H9 (cell line): Measurements from ENCODE around the gene CTIF. TPM values are rescaled to one million over a fixed set of nuclear protein-coding genes. Genes with fewer than 3 reads are reported as not detected.

Experiments
- DNase-seq: peaks from one replicate; pipeline ENCODE4 v3.0.0-alpha.2; 2017
- H2AFZ ChIP-seq: one replicate; pipeline ENCODE4 v1.6.1; 2013; ENCODE audit warnings: mild to moderate bottlenecking, low read length, control low read depth, moderate library complexity
- H2AK5ac ChIP-seq: 2 replicates; pipeline ENCODE4 v1.6.1; 2013; ENCODE audit warnings: low read length, control low read depth, mixed read lengths; ENCODE audit not compliant: insufficient read length
- H2BK120ac ChIP-seq: one replicate; pipeline ENCODE4 v1.6.1; 2013; ENCODE audit warnings: low read depth, mild to moderate bottlenecking, low read length, control low read depth, inconsistent platforms; ENCODE audit not compliant: poor library complexity, severe bottlenecking
- H2BK12ac ChIP-seq: 2 replicates; pipeline ENCODE4 v1.6.1; 2013; ENCODE audit warnings: low read length, control low read depth, mixed read lengths, low read depth; ENCODE audit not compliant: insufficient read length
- H2BK15ac ChIP-seq: 2 replicates; pipeline ENCODE4 v1.6.1; 2013; ENCODE audit warnings: low read depth, low read length, control low read depth
- H2BK20ac ChIP-seq: one replicate; pipeline ENCODE4 v1.6.1; 2013; ENCODE audit warnings: low read depth, mild to moderate bottlenecking, low read length, control low read depth, inconsistent platforms; ENCODE audit not compliant: poor library complexity, severe bottlenecking
- H2BK5ac ChIP-seq: 2 replicates; pipeline ENCODE4 v1.6.1; 2013; ENCODE audit warnings: low read length, control low read depth, mixed read lengths; ENCODE audit not compliant: insufficient read length
- H3K14ac ChIP-seq: 2 replicates; pipeline ENCODE4 v1.6.1; 2013; ENCODE audit warnings: low read length, control low read depth; ENCODE audit not compliant: insufficient read depth
- H3K18ac ChIP-seq: 2 replicates; pipeline ENCODE4 v1.6.1; 2013; ENCODE audit warnings: low read depth, mild to moderate bottlenecking, mixed read lengths, low read length, control low read depth; ENCODE audit not compliant: insufficient read length
- H3K23ac ChIP-seq: 2 replicates; pipeline ENCODE4 v1.6.1; 2013; ENCODE audit warnings: low read length, control low read depth, mixed read lengths, low read depth; ENCODE audit not compliant: insufficient read length
- H3K23me2 ChIP-seq: 2 replicates; pipeline ENCODE4 v1.6.1; 2013; ENCODE audit warnings: low read depth, mild to moderate bottlenecking, mixed read lengths, low read length, control low read depth; ENCODE audit not compliant: insufficient read length, poor library complexity, severe bottlenecking
- H3K27ac ChIP-seq: 2 replicates; pipeline ENCODE4 v1.5.1; 2013; ENCODE audit warnings: low read length, control low read depth, mixed read lengths, low read depth; ENCODE audit not compliant: insufficient read length
- H3K27me3 ChIP-seq: 2 replicates; pipeline ENCODE4 v1.6.1; 2013; ENCODE audit warnings: low read length, control low read depth, inconsistent platforms; ENCODE audit not compliant: insufficient read depth
- H3K4ac ChIP-seq: 2 replicates; pipeline ENCODE4 v1.6.1; 2013; ENCODE audit warnings: low read depth, mild to moderate bottlenecking, control low read depth, inconsistent platforms, low read length, moderate library complexity
- H3K4me1 ChIP-seq: 2 replicates; pipeline ENCODE4 v1.6.1; 2013; ENCODE audit warnings: low read length, control low read depth, inconsistent platforms; ENCODE audit not compliant: insufficient read depth
- H3K4me2 ChIP-seq: 2 replicates; pipeline ENCODE4 v1.6.1; 2013; ENCODE audit warnings: low read length, control low read depth, mixed read lengths; ENCODE audit not compliant: insufficient read length, insufficient read depth
- H3K56ac ChIP-seq: 2 replicates; pipeline ENCODE4 v1.6.1; 2013; ENCODE audit warnings: low read depth, mild to moderate bottlenecking, mixed read lengths, low read length, control low read depth; ENCODE audit not compliant: insufficient read length
- H3K79me1 ChIP-seq: 2 replicates; pipeline ENCODE4 v1.6.1; 2013; ENCODE audit warnings: low read depth, mild to moderate bottlenecking, moderate library complexity, low read length, control low read depth, inconsistent platforms; ENCODE audit not compliant: insufficient read depth, poor library complexity, severe bottlenecking
- H3K79me2 ChIP-seq: 2 replicates; pipeline ENCODE4 v1.6.1; 2013; ENCODE audit warnings: low read length, control low read depth, inconsistent platforms; ENCODE audit not compliant: insufficient read depth
- H3K9ac ChIP-seq: 2 replicates; pipeline ENCODE4 v1.6.1; 2013; ENCODE audit warnings: low read length, control low read depth, mixed read lengths; ENCODE audit not compliant: insufficient read length; ENCODE audit errors: extremely low read depth
- H3K9me3 ChIP-seq: one replicate; pipeline ENCODE4 v1.6.1; 2013; ENCODE audit warnings: low read depth, low read length, inconsistent platforms; ENCODE audit not compliant: control insufficient read depth
- H3T11ph ChIP-seq: one replicate; pipeline ENCODE4 v1.6.1; 2013; ENCODE audit warnings: mild to moderate bottlenecking, low read length, control low read depth, inconsistent platforms
- H4K20me1 ChIP-seq: one replicate; pipeline ENCODE4 v1.6.1; 2013; ENCODE audit not compliant: control insufficient read depth, insufficient read length, insufficient read depth
- H4K5ac ChIP-seq: 2 replicates; pipeline ENCODE4 v1.6.1; 2013; ENCODE audit warnings: low read depth, mild to moderate bottlenecking, mixed read lengths, low read length, control low read depth; ENCODE audit not compliant: insufficient read length
- H4K8ac ChIP-seq: replicated peaks from 2 replicates; pipeline ENCODE4 v1.6.1; 2013; ENCODE audit warnings: low read length, control low read depth, mixed read lengths, low read depth; ENCODE audit not compliant: insufficient read length
- H4K91ac ChIP-seq: 2 replicates; pipeline ENCODE4 v1.6.1; 2013; ENCODE audit warnings: low read depth, mild to moderate bottlenecking, moderate library complexity, mixed read lengths, low read length, control low read depth; ENCODE audit not compliant: insufficient read length
- H3K27ac Mint-ChIP-seq, 3 experiments: 2 replicates in 2 of 3; 3 replicates in 1 of 3; pipeline ENCODE4 v1.8.0; 2020 to 2021; ENCODE audit warnings: mixed read lengths in 3 of 3, mild to moderate bottlenecking in 1 of 3, moderate library complexity in 1 of 3
- H3K27me3 Mint-ChIP-seq: 2 replicates; pipeline ENCODE4 v1.8.0; 2021; ENCODE audit warnings: low read depth, mild to moderate bottlenecking, moderate library complexity, mixed read lengths
- H3K36me3 Mint-ChIP-seq, 3 experiments: 2 replicates in 2 of 3; 3 replicates in 1 of 3; pipeline ENCODE4 v1.8.0; 2020 to 2021; ENCODE audit warnings: low read depth in 3 of 3, mixed read lengths in 3 of 3; ENCODE audit not compliant: insufficient read depth in 1 of 3
- H3K4me1 Mint-ChIP-seq, 2 experiments: 2 replicates each; pipeline ENCODE4 v1.8.0; 2020; ENCODE audit warnings: mixed read lengths in 2 of 2
- H3K4me3 Mint-ChIP-seq, 2 experiments: 2 replicates in 1 of 2; 3 replicates in 1 of 2; pipeline ENCODE4 v1.8.0; 2020 to 2021; ENCODE audit warnings: mild to moderate bottlenecking in 2 of 2, mixed read lengths in 2 of 2, moderate library complexity in 1 of 2
- H3K9me3 Mint-ChIP-seq, 2 experiments: 2 replicates in 1 of 2; 3 replicates in 1 of 2; pipeline ENCODE4 v1.8.0; 2020; ENCODE audit warnings: mild to moderate bottlenecking in 2 of 2, mixed read lengths in 2 of 2, moderate library complexity in 1 of 2
- WGBS: extraction: QIAGEN DNeasy Blood & Tissue Kit; methylation state at CpG from one replicate; pipeline ENCODE4 v1.1.7; 2013; ENCODE audit warnings: missing lambda C conversion rate, low lambda C conversion rate, mixed read lengths; ENCODE audit not compliant: insufficient read length; ENCODE audit errors: extremely low coverage; 5-methylcytosine and 5-hydroxymethylcytosine counted together
- total RNA-seq: library from RNA; stranded (reverse); gene quantifications from 2 replicates; pipeline ENCODE4 v1.2.1, GENCODE V29; 2021
- TF ChIP-seq, protein P1 (sequence below): fragments of 200-600 bp; sonication (generic); conservative IDR thresholded peaks from 3 replicates; pipeline ENCODE4 v1.8.0; 2021; ENCODE audit warnings: antibody characterized with exemption, mild to moderate bottlenecking

CTIF gene
- total RNA-seq, 1 experiment from 2014 or later, result 15.8 TPM

GRCh38 chr18:48719974-48720654 lies 181.3 kb downstream of the CTIF start:
- no peaks in the 10 kb centered on the region for H3K9me3 ChIP-seq
- H3K27me3 ChIP-seq, result no peaks in the 10 kb centered on the region
- H3K4me2 ChIP-seq, result no peak overlapping the region
- H3K18ac ChIP-seq, result no peak overlapping the region
- no peak for DNase-seq
- H3T11ph ChIP-seq, result no peak overlapping the region
- no peak overlapping the region for H3K23ac ChIP-seq
- H2BK20ac ChIP-seq, result no peak overlapping the region
- H3K4ac ChIP-seq, result no peak overlapping the region
- H3K27me3 Mint-ChIP-seq, result peaks cover 2% of the 10 kb centered on the region; the same call in 1 of the 2 replicates
- no peak overlapping the region for H4K91ac ChIP-seq
- no peak overlapping the region for H2BK5ac ChIP-seq
- H3K23me2 ChIP-seq, result peaks cover 3% of the 10 kb centered on the region
- H4K5ac ChIP-seq, result no peak overlapping the region
- H3K56ac ChIP-seq, result no peak overlapping the region
- no peak overlapping the region for H3K27ac ChIP-seq
- H2BK120ac ChIP-seq, result no peak overlapping the region
- WGBS, result no CpG with 5 or more reads among the region's 12 CpGs
- H3K14ac ChIP-seq, result no peak overlapping the region
- H2BK15ac ChIP-seq, result no peak overlapping the region
- no peak overlapping the region for H3K27ac Mint-ChIP-seq
- no peak overlapping the region for H3K9ac ChIP-seq
- H3K4me1 ChIP-seq, result no peaks in the 10 kb centered on the region
- no peaks in the 10 kb centered on the region for H3K79me1 ChIP-seq
- H3K9me3 Mint-ChIP-seq, result no peaks in the 10 kb centered on the region
- TF ChIP-seq, protein P1, sequence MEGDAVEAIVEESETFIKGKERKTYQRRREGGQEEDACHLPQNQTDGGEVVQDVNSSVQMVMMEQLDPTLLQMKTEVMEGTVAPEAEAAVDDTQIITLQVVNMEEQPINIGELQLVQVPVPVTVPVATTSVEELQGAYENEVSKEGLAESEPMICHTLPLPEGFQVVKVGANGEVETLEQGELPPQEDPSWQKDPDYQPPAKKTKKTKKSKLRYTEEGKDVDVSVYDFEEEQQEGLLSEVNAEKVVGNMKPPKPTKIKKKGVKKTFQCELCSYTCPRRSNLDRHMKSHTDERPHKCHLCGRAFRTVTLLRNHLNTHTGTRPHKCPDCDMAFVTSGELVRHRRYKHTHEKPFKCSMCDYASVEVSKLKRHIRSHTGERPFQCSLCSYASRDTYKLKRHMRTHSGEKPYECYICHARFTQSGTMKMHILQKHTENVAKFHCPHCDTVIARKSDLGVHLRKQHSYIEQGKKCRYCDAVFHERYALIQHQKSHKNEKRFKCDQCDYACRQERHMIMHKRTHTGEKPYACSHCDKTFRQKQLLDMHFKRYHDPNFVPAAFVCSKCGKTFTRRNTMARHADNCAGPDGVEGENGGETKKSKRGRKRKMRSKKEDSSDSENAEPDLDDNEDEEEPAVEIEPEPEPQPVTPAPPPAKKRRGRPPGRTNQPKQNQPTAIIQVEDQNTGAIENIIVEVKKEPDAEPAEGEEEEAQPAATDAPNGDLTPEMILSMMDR, result no peak
- peaks cover 10 to 13% of the 10 kb centered on the region in 2 experiments for H3K4me1 Mint-ChIP-seq
- H2AK5ac ChIP-seq, result no peak overlapping the region
- H2AFZ ChIP-seq, result no peak overlapping the region
- H2BK12ac ChIP-seq, result no peak overlapping the region
- H3K79me2 ChIP-seq, result no peaks in the 10 kb centered on the region
- H3K4me3 Mint-ChIP-seq, result no peak overlapping the region
- no peak overlapping the region for H4K8ac ChIP-seq
- H3K36me3 Mint-ChIP-seq, result peaks cover 0 to 8% (median 3%) of the 10 kb centered on the region in 3 experiments; a peak in 4 of 7 replicates
- H4K20me1 ChIP-seq, result no peaks in the 10 kb centered on the region
